Nephron (organoid): ENCODE data around the gene SDK2.

ENCODE experiments used
- H3K27ac Mint-ChIP-seq, 3 experiments: 2 replicates each; pipeline ENCODE4 v1.8.0; 2020; ENCODE audit warnings: mixed read lengths in 3 of 3, mild to moderate bottlenecking in 2 of 3, moderate library complexity in 1 of 3
- H3K27me3 Mint-ChIP-seq: 2 replicates; pipeline ENCODE4 v1.8.0; 2021; ENCODE audit warnings: low read depth, mild to moderate bottlenecking, moderate library complexity, mixed read lengths
- H3K36me3 Mint-ChIP-seq: 2 replicates; pipeline ENCODE4 v1.8.0; 2020; ENCODE audit warnings: low read depth, mixed read lengths
- H3K4me1 Mint-ChIP-seq: 2 replicates; pipeline ENCODE4 v1.8.0; 2020; ENCODE audit warnings: mixed read lengths
- H3K4me3 Mint-ChIP-seq, 3 experiments: 2 replicates each; pipeline ENCODE4 v1.8.0; 2020; ENCODE audit warnings: mild to moderate bottlenecking in 3 of 3, mixed read lengths in 3 of 3, moderate library complexity in 2 of 3
- H3K9me3 Mint-ChIP-seq: 2 replicates; pipeline ENCODE4 v1.8.0; 2020; ENCODE audit warnings: mixed read lengths
- TF ChIP-seq, protein P1 (sequence below), 3 experiments: fragments of 200-600 bp; sonication (generic); IDR thresholded peaks; one replicate each; pipeline ENCODE4 v1.5.0; 2021; ENCODE audit warnings: antibody characterized with exemption in 3 of 3; ENCODE audit not compliant: unreplicated experiment in 3 of 3

SDK2 gene

DNA sequence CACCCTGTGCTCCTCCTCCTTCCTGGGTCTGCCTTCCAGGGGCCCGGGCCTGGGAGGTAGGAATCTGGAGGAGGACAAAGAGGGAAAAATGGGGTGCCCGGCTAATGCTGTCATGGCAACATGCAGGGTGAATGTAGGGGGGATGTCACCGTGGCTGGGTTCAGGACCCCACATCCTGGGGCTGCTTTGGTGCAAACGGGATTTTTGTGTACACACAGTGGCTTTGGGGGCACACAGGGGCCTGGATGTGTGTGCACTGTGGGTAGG is 295.5 kb downstream of the SDK2 start:
- Mint-ChIP-seq H3K27ac (peak overlapping the region; percentile 96 to 100 (median 100)), H3K36me3 (peaks cover 19% of the 10 kb centered on the region), H3K4me1 (peaks cover 59% of the 10 kb centered on the region), H3K9me3 (no peaks in the 10 kb centered on the region), H3K27me3 (no peaks in the 10 kb centered on the region), H3K4me3 (peak overlapping the region in 1 of 3 experiments; percentile 44)
- TF ChIP-seq, protein P1, sequence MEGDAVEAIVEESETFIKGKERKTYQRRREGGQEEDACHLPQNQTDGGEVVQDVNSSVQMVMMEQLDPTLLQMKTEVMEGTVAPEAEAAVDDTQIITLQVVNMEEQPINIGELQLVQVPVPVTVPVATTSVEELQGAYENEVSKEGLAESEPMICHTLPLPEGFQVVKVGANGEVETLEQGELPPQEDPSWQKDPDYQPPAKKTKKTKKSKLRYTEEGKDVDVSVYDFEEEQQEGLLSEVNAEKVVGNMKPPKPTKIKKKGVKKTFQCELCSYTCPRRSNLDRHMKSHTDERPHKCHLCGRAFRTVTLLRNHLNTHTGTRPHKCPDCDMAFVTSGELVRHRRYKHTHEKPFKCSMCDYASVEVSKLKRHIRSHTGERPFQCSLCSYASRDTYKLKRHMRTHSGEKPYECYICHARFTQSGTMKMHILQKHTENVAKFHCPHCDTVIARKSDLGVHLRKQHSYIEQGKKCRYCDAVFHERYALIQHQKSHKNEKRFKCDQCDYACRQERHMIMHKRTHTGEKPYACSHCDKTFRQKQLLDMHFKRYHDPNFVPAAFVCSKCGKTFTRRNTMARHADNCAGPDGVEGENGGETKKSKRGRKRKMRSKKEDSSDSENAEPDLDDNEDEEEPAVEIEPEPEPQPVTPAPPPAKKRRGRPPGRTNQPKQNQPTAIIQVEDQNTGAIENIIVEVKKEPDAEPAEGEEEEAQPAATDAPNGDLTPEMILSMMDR (IDR thresholded peaks at IDR 0.05; ENCODE audit: unreplicated experiment in 3 of 3): no peak

- peaks cover 19% of the 10 kb centered on the region for H3K36me3 Mint-ChIP-seq
- no peaks in the 10 kb centered on the region for H3K9me3 Mint-ChIP-seq
- H3K27ac Mint-ChIP-seq: peak overlapping the region; percentile 96 to 100 (median 100)
- H3K4me1 Mint-ChIP-seq: peaks cover 65% of the 10 kb centered on the region
- no peaks in the 10 kb centered on the region for H3K27me3 Mint-ChIP-seq
- H3K4me3 Mint-ChIP-seq: no peak overlapping the region
- TF ChIP-seq, protein P1 (IDR thresholded peaks at IDR 0.05; ENCODE audit: unreplicated experiment in 3 of 3): no peak
Observed at GRCh38 chr17:73348018-73348828, 296.0 kb downstream of the SDK2 start.

DNA sequence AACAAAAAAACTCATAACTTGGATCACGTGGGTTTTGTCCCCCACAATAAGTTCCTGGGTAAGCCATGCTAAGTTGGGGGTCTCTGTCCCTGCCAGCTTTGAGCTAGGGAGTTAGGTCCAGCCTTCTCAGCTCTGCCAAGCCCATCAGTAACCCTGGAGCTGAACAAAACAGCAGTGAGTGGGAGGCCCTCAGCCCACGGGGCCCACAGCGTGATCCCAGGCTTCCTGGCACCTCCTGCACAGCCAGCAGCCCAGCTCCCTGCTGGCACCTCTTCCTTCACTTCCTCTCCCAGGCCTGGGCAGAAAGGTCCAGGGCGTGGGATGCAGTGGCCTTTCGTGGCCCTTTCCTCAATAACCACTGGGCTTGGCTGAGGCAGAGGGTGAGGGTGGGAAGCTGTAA is 296.9 kb downstream of the SDK2 start:
- H3K27ac Mint-ChIP-seq: peak overlapping the region; percentile 96 to 100 (median 100)
- TF ChIP-seq, protein P1 (IDR thresholded peaks at IDR 0.05; ENCODE audit: unreplicated experiment in 3 of 3): no peak
- peaks cover 19% of the 10 kb centered on the region for H3K36me3 Mint-ChIP-seq
- no peaks in the 10 kb centered on the region for H3K27me3 Mint-ChIP-seq
- peaks cover 73% of the 10 kb centered on the region for H3K4me1 Mint-ChIP-seq
- H3K4me3 Mint-ChIP-seq: no peak overlapping the region
- H3K9me3 Mint-ChIP-seq: no peaks in the 10 kb centered on the region

DNA sequence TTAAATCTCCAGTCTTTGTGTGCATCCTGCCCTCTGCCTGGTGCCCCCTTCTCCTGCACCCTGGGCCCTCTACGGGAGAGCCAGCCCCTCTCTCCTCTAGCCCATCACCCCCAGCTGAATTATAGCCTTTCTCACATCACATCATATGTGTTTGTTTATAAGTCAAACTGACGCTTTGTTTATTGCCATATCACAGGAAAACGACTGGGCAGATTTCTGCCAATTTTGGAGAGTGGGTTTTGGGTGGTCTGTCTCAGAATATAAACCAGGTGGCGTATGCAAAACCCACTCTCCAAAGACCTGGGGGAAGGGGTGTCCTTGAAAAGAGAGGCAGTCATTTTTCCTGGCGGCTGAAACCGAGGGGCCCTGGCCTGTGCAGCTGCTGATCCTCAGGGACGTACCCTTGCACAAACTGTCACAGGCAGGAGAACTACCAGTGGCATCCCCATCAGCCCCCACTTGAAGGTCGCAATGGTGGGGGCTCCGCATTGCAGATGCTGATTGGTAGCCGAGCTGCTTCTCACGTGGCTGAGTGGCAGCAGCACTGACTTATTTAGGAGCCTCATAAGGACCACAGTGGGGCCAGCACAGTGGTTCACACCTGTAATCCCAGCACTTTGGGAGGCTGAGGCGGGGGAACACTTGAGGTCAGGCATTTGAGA is 297.6 kb downstream of the SDK2 start:
- peaks cover 81% of the 10 kb centered on the region for H3K4me1 Mint-ChIP-seq
- TF ChIP-seq, protein P1 (IDR thresholded peaks at IDR 0.05; ENCODE audit: unreplicated experiment in 3 of 3): no peak
- H3K9me3 Mint-ChIP-seq: no peaks in the 10 kb centered on the region
- H3K27me3 Mint-ChIP-seq: no peaks in the 10 kb centered on the region
- peaks cover 16% of the 10 kb centered on the region for H3K36me3 Mint-ChIP-seq
- peak overlapping the region; percentile 96 to 100 (median 100) for H3K27ac Mint-ChIP-seq
- H3K4me3 Mint-ChIP-seq: no peak overlapping the region

DNA sequence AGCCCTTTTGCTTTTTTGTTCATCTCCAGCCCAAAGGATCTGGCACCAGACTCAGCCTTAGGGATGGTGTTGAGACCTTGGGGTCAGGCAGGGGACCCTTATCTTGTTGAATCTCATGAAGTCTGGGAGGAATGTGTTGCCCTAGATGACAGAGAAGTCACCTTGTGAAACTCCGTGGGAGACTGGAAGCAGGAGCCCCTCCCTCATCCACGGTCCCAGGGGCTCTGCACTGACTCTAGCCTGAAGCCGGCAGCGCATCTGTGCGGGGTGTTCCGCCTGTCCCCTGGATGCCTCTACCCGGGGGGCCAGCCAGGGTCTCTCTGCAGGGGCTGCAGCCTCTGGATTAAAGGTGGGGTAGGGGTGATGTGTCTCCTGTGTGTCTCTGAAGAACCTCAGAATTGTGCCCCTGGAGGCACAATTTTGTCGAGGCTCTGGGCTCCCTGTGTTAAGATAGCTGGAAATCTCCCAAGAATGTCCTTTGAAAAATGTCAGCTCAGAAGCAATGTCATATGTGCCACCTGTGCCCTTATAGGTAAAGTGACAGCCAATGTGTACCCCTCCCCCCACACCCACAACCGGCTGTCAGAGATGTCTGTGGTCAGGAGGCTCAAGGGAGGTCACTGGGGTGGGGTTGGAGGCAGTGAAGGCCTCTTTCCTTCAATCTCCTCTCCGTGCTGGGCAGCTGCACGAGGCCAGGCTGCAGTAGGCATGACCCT is 300.3 kb downstream of the SDK2 start:
- TF ChIP-seq, protein P1 (IDR thresholded peaks at IDR 0.05; ENCODE audit: unreplicated experiment in 3 of 3): no peak
- Mint-ChIP-seq H3K27me3 (no peaks in the 10 kb centered on the region), H3K4me3 (peak overlapping the region in 1 of 3 experiments; percentile 14), H3K4me1 (peaks cover 80% of the 10 kb centered on the region), H3K27ac (peak overlapping the region; percentile 98 to 100 (median 99)), H3K9me3 (no peaks in the 10 kb centered on the region), H3K36me3 (no peaks in the 10 kb centered on the region)
